ENCODE measurements around the gene BICRA.
"Not testable (repeated sequence)": the region's sequence is repeated elsewhere in the genome, so short reads cannot be mapped to it uniquely, and the experiment has no call there.

BICRA gene

GRCh38 chr19:47719047-47719859, 110.3 kb downstream of the BICRA start:
- DNase-seq = no peak

DNA sequence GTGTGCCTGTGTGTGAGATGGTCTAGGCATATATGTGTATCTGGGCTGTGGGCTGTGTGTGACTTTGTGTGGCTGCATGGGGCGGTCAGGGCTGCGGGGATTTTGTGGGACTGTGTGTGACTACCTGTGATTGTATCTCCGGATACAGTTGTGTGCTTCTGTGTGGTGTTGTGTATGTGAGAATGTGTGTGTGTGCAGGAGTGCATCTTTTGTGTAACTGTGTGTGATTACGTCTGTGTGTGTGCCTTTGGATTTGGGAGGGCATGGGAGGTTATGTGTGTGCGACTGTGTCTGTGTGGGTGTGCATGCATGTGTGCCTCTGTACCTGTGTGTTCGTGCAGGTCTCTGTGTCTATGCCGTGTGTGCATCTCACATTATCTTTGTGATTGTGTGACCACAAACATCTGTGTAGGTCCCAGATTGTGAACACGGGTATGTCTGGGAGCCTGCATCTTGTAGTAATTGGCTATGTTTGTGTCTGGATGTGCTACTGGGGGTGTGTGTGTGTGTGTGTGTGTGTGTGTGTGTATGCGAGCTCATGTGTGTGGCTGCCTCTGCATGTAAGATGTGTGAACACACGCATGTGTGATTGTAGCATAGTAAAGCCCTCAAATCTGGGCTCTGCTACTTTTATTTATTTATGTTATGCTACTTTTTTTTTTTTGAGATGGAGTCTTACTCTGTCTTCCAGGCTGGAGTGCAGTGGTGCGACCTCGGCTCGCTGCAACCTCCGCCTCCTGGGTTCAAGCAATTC, 111.9 kb downstream of the BICRA start:
- no peak for DNase-seq

DNA sequence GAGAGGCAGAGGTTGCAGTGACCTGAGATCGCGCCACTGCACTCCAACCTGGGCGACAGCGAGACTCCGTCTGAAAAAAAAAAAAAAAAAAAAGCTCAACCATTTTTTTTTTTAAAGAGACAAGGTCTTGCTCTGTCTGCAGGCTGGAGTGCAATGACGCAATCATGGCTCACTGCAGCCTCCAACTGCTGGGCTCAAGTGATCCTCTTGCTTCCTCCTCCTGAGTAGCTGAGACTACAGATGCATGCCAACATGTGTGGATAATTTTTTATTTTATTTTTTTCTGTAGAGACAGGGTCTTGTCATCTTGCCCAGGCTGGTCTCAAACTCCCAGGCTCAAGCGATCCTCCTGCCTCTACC, 114.6 kb downstream of the BICRA start:
- DNase-seq = no peak

- DNase-seq = no peak
Observed at GRCh38 chr19:47725759-47726401, 116.9 kb downstream of the BICRA start.

- no peak for DNase-seq
Observed at GRCh38 chr19:47726467-47726866, 117.5 kb downstream of the BICRA start.

- not testable (repeated sequence) for DNase-seq
Observed at GRCh38 chr19:47728295-47728694, 119.4 kb downstream of the BICRA start.

- no peak for DNase-seq
Observed at GRCh38 chr19:47729468-47729798, 120.5 kb downstream of the BICRA start.

DNA sequence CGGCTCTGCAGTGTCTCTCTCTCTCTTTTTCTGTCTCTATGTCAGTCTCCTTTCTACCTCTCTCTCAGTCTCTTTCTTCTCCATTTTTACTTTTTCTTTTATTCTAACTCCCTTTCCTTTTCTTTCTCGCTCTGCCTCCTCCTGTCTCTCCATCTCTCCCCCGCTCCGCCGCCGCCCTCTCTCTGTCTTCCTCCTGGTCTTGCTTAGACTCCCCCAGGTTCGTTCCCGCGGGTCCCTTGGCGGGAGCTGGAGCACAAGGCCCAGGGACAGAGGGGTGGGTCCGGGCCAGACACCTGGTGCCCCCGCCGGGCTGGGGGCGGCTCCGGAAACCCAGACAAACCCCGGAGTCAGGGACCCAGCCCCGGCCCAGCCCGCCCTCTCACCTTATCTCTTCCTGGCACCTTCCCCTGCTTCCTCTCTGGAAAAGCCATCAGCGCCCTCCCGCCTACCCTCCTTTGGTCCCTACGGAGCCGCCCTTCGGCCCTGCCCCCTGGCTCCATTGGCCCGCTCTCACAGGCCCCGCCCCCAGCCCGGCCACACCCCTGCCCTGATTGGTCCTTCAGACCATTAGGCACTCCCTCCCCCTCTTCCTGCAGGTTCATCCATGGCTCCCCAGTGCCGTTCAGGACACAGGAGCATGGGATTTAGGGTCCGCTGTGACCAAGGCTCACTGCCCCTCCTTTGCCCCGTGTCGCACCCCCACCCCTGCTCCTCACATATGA, 121.0 kb downstream of the BICRA start:
- DNase-seq = no peak

DNA sequence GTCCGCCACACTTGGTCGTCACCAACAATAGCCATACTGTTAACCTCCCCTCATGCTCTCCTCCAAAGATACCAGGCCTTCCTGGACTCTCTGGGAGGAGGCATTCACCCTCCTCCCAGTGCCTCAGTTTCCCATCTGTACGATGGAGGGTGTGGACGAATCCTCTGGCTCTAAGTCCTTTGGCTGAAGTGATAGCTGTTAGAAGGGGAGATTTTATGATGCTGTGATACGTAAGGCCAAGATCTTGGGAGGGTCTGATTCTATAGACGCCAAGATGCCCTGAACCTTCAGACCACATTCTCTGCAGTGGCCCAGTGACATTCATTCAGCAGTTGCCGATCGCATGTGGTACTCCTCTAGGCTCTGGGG, 121.6 kb downstream of the BICRA start:
- DNase-seq = no peak

DNA sequence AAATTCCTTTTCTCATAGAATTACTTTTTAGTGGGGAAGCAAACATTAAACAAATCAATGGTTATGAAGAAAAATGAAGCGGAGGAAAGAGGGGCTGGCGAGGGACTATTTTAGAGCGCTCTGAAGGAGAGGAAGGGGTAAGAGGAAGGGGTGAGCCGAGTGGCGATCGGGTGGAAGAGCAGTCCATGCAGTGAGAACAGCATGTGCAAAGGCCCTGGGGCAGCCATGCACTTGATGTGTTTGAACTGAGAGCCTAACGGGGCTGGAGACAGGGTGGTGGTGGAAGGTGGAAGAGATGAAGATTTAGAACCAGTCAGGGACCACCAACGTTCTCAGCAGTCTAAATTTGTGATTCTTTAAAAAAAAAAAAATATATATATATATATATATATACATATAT, 122.0 kb downstream of the BICRA start:
- no peak for DNase-seq

GRCh38 chr19:47735131-47735530, 126.2 kb downstream of the BICRA start:
- DNase-seq = no peak

- no peak for DNase-seq
Observed at GRCh38 chr19:47740866-47741519, 132.1 kb downstream of the BICRA start.

GRCh38 chr19:47741544-47742140, 132.7 kb downstream of the BICRA start:
- no peak for DNase-seq

GRCh38 chr19:47742634-47743033, 133.7 kb downstream of the BICRA start:
- DNase-seq = no peak

GRCh38 chr19:47745010-47745901, 136.3 kb downstream of the BICRA start, which contains the start of gene NOP53:
TSS of gene NOP53 (plus strand) at chr19:47745546. CDS start at chr19:47745560, 14 bp downstream.
- DNase-seq = peak; percentile 96

GRCh38 chr19:47746129-47746528, 137.2 kb downstream of the BICRA start:
- DNase-seq = not testable (repeated sequence)

- no peak for DNase-seq
Observed at GRCh38 chr19:47749326-47749725, 140.4 kb downstream of the BICRA start.

DNA sequence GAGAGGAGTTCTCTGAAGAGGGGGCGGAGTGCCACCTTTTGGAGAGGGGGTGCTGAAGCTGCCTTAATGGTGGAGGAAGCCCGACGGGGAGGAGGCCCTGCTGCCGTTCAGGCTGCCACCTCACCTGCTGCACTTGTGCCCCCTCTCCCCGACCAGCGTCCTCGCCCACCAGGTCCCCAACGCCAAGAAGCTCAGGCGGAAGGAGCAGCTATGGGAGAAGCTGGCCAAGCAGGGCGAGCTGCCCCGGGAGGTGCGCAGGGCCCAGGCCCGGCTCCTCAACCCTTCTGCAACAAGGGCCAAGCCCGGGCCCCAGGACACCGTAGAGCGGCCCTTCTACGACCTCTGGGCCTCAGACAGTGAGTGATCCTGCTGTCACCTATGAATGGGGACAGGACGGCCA, 141.8 kb downstream of the BICRA start:
- DNase-seq = no peak

DNA sequence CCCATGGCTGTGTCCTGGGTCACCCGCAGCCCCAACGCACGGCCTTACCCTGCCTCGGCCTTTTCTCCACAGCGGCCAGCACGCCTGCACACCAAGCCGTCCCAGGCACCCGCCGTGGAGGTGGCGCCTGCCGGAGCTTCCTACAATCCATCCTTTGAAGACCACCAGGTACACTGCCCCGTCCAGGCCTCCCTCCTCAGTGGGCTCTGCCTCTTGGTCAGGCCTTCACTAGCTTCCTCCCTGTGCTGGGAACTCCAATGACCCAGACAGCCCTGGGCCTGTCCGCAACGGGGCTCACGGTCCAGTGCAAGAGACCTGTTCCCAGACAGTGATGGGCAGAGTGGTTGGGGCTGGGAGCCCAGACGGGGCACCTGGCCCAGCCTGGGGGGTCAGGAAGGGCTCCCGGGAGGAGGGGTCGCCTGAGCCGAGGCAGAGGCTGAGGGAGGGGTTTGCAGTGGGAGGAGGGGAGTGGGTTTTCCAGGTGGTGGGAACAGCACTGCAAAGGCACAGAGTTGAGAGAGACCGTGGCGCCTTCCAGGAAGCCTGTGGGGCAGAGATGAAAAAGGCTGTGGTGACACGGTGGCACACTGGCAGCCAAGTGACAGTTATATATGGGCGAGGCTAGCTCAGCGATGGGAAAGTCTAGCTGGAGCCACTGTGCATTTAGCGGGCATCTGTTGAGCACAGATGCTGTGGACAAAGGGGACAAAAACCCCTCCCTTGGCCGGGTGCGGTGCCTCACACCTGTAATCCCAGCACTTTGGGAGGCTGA, 143.7 kb downstream of the BICRA start:
- no peak for DNase-seq

Data from activated CD4-positive, alpha-beta T cell treated with anti-CD3 and anti-CD28 coated beads for 1 hour (primary cell).